ENCODE data around the gene PCSK4.
"Not testable (repeated sequence)": the region's sequence is repeated elsewhere in the genome, so short reads cannot be mapped to it uniquely, and the experiment has no call there.

Gene PCSK4

GRCh38 chr19:1490311-1491113 lies at the start of gene PCSK4:
Gene PCSK4 (minus strand): TSS chr19:1490350. CDS start chr19:1490346, 4 bp downstream.
- peak; percentile 96 for DNase-seq

- not testable (repeated sequence) for DNase-seq
Observed at GRCh38 chr19:1539749-1540148, 49.6 kb upstream of the PCSK4 start.

GRCh38 chr19:1538978-1539377 lies 48.8 kb upstream of the PCSK4 start:
- no peak for DNase-seq

- not testable (repeated sequence) for DNase-seq
Observed at GRCh38 chr19:1535699-1536098, 45.5 kb upstream of the PCSK4 start.

- no peak for DNase-seq
Observed at GRCh38 chr19:1534972-1535371, 44.8 kb upstream of the PCSK4 start.

GRCh38 chr19:1533510-1534150 lies 43.5 kb upstream of the PCSK4 start:
- peak; percentile 18 for DNase-seq

- DNase-seq: no peak
Observed at GRCh38 chr19:1532003-1532402, 41.9 kb upstream of the PCSK4 start.

GRCh38 chr19:1531587-1531986 lies 41.4 kb upstream of the PCSK4 start:
- no peak for DNase-seq

GRCh38 chr19:1530856-1531255 lies 40.7 kb upstream of the PCSK4 start:
- not testable (repeated sequence) for DNase-seq

GRCh38 chr19:1529430-1529816 lies 39.3 kb upstream of the PCSK4 start:
- DNase-seq: no peak

- DNase-seq: no peak
Observed at GRCh38 chr19:1528596-1529429, 38.7 kb upstream of the PCSK4 start.

- DNase-seq: no peak
Observed at GRCh38 chr19:1527650-1528309, 37.6 kb upstream of the PCSK4 start.

- no peak for DNase-seq
Observed at GRCh38 chr19:1526979-1527649, 37.0 kb upstream of the PCSK4 start.

- no peak for DNase-seq
Observed at GRCh38 chr19:1526066-1526778, 36.1 kb upstream of the PCSK4 start.

GRCh38 chr19:1525343-1525742 lies 35.2 kb upstream of the PCSK4 start:
- DNase-seq: no peak

- no peak for DNase-seq
Observed at GRCh38 chr19:1524972-1525325, 34.8 kb upstream of the PCSK4 start.

GRCh38 chr19:1524287-1524971 lies 34.3 kb upstream of the PCSK4 start:
- DNase-seq: no peak

- no peak for DNase-seq
Observed at GRCh38 chr19:1523412-1524286, 33.5 kb upstream of the PCSK4 start, which contains the start of gene PLK5. Gene PLK5 (plus strand): TSS chr19:1524077. CDS start chr19:1526997, 2,920 bp downstream.

- no peak for DNase-seq
Observed at GRCh38 chr19:1522838-1523237, 32.7 kb upstream of the PCSK4 start.

- DNase-seq: no peak
Observed at GRCh38 chr19:1522061-1522460, 31.9 kb upstream of the PCSK4 start.
